ENCODE data around the gene DLK2.
"Not testable (repeated sequence)": the region's sequence is repeated elsewhere in the genome, so short reads cannot be mapped to it uniquely, and the experiment has no call there.

The DLK2 gene

GRCh38 chr6:43451939-43452338, 3.4 kb downstream of the DLK2 start:
- no peak for DNase-seq

- no peak for DNase-seq
Measured at GRCh38 chr6:43451348-43451747, 4.0 kb downstream of the DLK2 start.

DNA sequence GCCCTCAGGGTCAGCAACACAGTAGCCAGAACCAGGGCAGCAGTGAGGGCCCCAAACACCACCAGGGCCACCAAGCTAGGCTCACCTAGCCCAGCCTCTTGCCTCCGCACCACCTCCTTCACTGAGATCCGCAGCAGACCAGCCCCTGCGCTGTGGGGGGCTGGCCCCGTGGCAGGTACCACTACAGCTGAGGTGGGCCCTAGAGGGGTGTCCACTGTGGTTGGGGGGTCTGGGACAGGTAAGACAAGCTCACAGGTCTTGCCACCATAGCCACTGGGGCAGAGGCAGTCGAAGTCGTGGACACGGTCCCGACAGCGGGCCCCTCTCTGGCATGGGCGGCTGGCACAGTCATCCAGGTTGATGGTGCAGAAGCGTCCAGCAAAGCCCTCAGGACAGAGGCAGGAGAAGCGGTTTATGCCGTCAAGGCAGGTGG, 4.6 kb downstream of the DLK2 start:
- DNase-seq: no peak

DNA sequence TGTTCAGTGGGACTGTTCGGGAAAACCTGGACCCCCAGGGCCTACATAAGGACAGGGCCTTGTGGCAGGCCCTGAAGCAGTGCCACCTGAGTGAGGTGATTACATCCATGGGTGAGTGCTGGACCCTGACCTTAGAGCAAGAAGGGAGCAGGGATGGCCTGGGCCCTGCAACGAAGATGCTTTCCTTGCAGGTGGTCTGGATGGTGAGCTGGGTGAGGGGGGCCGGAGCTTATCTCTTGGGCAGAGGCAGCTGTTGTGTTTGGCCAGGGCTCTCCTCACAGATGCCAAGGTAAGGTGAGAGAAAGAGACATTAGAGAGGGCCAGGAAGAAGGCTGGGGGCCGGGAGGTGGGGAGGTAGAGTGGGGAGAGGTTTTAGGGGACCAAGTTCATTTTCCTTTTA, 6.4 kb downstream of the DLK2 start:
- no peak for DNase-seq

DNA sequence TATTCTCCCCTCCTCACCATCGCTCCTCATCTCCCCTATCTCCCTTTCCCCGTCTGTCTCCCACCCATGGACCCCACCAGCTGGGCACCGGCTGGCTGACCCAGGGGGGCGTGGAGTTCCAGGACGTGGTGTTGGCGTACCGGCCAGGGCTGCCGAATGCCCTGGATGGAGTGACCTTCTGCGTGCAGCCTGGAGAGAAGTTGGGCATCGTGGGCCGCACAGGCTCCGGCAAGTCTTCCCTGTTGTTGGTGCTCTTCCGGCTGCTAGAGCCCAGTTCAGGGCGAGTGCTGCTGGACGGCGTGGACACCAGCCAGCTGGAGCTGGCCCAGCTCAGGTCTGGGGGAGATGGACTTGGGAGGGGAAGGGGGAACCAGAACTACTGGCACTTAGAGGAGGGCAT, 7.7 kb downstream of the DLK2 start:
- DNase-seq: no peak

DNA sequence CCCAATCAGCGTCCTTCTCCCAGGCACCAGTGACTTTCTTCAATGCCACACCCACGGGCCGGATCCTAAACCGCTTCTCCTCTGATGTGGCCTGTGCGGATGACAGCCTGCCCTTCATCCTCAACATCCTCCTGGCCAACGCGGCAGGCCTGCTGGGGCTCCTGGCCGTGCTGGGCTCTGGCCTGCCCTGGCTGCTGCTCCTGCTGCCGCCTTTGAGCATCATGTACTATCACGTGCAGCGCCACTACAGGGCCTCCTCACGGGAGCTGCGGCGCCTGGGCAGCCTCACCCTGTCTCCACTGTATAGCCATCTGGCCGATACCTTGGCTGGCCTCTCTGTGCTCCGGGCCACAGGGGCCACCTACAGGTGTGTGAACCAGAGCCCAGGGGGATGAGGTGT, 9.8 kb downstream of the DLK2 start:
- DNase-seq: no peak

DNA sequence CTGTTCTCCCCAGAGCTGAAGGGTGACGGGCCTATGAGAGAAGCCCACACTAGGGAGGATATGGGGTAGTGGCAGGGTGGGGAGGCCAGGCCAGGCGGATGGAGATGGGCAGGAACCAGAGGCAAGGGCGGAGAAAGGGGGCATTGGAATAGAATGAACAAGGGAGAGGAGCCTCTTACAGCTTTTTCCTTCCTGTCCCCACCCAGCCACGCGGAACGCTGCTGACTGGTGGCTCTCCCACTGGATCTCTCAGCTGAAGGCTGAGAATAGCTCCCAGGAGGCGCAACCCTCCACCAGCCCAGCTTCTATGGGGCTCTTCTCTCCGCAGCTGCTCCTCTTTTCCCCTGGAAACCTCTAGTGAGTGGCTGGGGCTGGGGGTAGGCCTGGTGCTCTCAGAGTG, 10.8 kb downstream of the DLK2 start:
- DNase-seq: no peak

DNA sequence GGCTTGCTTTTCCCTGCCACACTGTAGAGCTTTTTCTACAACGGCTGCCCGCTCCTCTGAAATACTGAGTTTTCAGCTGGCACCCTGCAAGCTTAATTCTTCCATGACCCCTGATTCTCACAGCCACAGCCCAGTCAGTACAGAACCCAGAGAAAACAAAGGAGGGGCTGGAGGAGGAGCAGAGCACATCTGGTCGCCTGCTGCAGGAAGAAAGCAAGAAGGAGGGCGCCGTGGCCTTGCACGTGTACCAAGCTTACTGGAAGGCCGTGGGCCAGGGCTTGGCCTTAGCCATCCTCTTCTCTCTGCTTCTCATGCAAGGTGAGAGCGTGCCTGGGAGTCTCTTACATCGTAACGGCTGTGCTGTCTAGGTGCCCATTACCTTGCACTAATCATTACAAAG, 11.3 kb downstream of the DLK2 start:
- no peak for DNase-seq

DNA sequence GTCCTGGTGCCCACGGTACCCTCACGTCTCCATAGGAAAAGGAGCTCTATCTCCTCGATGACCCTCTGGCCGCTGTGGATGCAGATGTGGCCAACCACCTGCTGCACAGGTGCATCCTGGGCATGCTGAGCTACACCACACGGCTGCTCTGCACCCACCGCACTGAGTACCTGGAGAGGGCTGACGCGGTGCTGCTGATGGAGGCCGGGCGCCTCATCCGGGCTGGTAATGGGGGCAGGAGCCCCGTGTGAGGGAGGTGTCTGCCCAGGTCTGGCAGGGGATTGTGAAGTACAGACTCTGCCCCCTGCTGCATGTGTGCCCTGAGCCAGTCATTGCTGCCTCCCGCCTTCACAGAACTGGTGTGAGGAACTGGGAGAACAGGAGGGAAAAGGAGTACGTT, 12.4 kb downstream of the DLK2 start:
- DNase-seq: no peak

DNA sequence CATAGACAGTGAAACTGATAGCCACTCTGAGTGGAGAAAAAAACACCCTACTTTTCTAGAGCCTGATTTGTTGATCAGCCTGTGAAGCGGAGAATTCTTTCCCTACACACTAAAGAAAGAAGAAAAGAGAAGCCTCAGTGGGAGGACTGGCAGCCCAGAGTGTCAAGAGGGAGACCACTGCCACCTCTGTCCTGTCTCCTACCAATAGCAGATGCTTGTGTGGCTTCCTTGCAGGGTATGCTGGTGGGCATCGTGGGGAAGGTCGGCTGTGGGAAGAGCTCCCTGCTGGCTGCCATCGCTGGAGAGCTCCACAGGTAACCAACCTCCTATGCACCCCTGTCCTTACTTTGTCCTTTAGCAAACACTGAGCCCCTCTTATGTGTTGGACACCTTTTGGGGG, 17.6 kb downstream of the DLK2 start:
- DNase-seq: no peak

GRCh38 chr6:43436577-43437282, 18.6 kb downstream of the DLK2 start:
- no peak for DNase-seq

DNA sequence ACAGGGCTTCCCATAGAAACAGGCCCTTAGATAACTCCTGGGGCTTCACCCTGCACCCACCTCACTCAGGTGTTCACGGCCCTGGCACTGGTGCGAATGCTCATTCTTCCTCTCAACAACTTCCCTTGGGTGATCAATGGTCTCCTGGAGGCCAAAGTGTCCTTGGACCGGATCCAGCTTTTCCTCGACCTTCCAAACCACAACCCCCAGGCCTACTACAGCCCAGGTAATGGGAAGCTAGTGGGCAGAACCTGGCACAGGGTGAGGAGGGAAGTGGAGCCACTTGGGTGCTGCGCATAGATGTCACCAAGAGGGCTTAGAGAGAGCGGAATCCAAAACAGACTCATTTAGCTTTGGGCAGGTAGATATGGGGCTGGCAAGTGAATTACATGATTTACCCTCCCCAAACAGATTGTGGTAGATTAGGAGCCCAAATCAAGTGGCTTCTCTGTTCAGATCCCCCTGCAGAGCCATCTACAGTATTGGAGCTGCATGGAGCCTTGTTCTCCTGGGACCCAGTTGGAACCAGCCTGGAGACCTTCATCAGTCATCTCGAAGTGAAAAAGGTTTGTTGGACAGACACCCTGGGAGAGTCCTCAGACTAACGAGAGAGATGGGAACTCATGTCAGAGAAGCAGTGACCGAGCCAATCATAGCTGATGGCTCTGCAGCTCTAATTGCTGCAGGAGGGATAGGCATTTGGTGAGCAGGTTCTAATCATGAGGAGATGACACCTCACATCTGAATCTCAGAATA, 19.5 kb downstream of the DLK2 start:
- no peak for DNase-seq

GRCh38 chr6:43434943-43435342, 20.4 kb downstream of the DLK2 start:
- no peak for DNase-seq

DNA sequence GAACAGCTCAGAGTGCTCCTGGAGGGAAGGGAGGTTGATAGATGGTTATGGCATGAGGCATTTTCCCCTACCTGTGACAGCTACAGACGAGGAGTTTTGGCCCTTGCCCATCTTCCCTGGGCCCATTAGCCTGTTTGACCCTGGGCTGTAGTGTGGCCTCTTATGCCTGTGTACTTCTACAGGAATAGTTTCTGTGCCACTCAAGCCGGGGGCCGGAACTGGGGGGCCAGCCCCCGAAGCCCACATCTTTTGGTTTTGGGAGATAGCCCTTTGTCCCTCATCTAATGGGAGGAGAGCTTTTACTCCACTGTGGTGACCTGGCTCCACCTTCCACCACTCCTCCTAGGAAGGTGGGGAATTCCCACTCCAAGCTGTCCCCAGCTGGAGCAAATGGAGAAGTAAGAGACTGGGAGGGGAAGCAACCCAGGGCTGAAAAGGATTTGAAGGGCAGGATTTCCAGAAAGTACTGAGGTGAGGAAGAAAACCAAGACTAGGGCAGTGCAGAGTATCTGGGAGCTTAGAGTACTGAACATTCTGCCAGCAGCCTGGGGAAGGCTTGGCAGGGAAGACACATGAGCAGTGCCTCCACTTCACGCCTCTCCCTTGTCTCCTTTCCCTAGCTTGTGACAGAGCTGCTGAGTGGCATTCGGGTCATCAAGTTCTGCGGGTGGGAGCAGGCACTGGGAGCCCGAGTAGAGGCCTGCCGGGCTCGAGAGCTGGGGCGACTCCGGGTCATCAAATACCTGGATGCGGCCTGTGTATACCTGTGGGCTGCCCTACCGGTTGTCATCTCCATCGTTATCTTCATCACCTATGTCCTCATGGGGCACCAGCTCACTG, 21.1 kb downstream of the DLK2 start:
- DNase-seq: no peak

- DNase-seq: no peak
Measured at GRCh38 chr6:43433148-43433547, 22.2 kb downstream of the DLK2 start.

DNA sequence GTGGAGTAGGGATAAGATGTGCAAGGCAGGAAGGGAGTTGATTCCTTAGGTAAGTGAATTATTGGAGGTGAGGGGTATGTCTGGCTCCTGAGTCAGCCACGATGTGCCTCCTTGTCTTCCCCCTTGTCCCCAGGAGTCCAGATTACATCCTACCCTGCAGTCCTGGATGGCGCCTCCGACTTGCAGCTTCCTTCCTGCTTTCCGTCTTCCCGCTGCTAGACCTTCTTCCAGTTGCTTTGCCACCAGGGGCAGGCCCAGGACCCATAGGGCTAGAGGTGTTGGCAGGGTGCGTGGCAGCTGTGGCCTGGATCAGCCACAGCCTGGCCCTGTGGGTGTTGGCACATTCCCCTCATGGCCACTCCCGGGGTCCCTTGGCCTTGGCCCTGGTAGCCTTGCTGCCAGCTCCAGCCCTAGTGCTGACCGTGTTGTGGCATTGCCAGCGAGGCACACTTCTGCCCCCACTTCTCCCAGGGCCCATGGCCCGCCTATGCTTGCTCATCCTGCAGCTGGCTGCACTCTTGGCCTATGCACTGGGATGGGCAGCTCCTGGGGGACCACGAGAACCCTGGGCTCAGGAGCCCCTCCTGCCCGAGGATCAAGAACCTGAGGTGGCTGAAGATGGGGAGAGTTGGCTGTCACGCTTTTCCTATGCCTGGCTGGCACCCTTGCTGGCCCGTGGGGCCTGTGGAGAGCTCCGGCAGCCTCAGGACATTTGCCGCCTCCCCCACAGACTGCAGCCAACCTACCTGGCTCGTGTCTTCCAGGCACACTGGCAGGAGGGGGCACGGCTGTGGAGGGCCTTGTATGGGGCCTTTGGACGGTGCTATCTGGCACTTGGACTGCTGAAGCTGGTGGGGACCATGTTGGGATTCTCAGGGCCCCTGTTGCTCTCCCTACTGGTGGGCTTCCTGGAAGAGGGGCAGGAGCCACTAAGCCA, 23.1 kb downstream of the DLK2 start:
- DNase-seq: no peak

- DNase-seq: no peak
Measured at GRCh38 chr6:43428874-43429273, 26.5 kb downstream of the DLK2 start.

GRCh38 chr6:43428112-43428570, 27.2 kb downstream of the DLK2 start:
- no peak for DNase-seq

DNA sequence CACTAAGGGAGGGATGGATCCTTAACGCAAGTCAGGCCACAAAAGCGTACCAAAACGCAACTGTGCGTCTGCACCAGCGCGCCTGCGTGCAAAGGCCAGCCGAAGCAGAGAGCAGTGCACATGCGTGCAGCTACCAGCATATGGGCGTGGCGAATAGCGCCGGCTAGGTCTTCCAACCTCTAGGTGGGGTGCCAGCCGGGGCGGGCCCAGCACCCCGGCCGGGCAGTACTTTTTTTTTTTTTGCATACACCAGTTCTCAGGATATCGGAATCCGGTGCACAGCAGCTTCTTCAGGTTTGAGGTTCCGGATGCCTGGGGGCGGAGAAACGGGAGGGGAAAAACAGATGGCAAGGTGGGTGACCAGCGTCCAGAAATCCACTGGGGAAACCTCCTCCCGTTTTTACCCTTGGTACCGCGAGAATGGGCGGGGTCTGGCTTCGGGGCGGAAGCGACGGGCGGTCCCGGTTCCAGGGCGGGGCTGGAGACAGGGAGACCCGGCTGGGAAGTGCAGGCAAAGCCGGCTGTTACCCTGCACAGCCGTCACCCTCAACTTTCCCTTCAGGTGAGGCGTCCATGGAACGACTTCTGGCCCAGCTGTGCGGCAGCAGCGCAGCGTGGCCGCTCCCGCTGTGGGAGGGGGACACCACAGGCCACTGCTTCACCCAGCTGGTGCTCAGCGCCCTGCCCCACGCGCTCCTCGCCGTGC, 27.8 kb downstream of the DLK2 start, which contains the start of gene ABCC10:
TSS of gene ABCC10 (plus strand) at position 136 of the 706 bp plus-strand sequence. CDS start at position 574, 438 bp downstream.
- peak; percentile 95 for DNase-seq

DNA sequence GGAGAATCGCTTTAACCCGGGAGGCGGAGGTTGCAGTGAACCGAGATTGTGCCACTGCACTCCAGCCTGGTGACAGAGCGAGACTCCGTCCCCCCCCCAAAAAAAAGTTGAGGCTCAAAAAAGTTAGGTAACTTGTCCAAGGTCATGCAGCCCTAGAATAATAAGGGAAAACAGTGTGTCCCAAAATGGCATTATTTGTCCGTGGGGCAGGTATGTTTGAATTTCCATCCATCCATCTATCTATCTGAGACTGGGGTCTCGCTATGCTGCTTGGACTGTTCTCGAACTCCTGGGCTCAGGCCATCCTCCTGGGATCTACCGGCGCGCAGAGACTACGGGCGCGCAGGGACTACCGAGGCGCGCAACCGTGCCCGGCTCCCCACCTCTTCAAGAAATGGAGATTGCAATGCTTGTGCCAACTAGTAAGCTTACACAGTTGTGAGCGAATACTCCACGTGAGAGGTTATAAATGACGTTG, 28.4 kb downstream of the DLK2 start:
- no peak for DNase-seq

GRCh38 chr6:43425083-43425482, 30.3 kb downstream of the DLK2 start:
- DNase-seq: not testable (repeated sequence)

All from NCI-H1105 treated with DMSO at 0.1 percent for 48 hours (cell line).